IPS DF 19.7 (cell line): ENCODE measurements around the gene PANX2.

Experiments
- DNase-seq: peaks from one replicate; pipeline ENCODE4 v3.0.0-alpha.2; 2013; ENCODE audit warnings: low read depth, low spot score

The PANX2 gene

GRCh38 chr22:50211147-50211546 lies 40.6 kb downstream of the PANX2 start:
- DNase-seq: no peak

GRCh38 chr22:50213263-50213662 lies 42.7 kb downstream of the PANX2 start:
- no peak for DNase-seq

- DNase-seq: no peak
Measured at GRCh38 chr22:50215297-50216054, 44.9 kb downstream of the PANX2 start.

- no peak for DNase-seq
Measured at GRCh38 chr22:50216055-50216683, 45.6 kb downstream of the PANX2 start.

GRCh38 chr22:50216684-50217520 lies 46.4 kb downstream of the PANX2 start:
- no peak for DNase-seq

DNA sequence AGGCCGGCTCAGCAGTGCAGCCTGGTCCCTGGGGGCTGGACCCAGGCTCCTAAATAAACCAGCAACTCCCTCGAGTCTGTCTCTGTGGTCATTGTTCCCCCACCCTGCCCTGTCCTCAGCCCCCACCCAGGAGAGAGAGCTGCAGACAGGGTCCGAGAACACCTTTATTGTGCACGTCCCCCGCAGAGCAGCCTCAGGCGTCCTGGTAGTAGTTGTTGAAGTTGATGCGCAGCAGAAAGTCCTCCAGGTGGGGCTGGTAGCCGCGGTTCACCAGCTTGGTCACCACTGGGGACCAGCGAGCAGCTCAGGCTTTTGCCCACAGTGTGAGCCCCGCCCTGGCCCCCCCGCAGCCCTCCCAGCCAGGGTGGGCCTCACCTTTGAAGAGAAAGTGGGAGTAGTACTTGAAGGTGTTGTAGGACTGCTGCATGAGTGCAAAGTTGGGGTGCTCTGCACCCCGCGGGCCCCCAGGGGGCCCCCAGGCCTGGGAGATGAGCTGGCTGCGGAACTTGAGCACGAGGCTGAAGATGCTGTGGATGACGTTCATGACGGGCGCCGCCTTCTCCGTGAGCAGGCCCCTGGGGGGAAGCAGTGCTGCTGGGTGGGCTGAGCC lies 47.1 kb downstream of the PANX2 start:
- no peak for DNase-seq

DNA sequence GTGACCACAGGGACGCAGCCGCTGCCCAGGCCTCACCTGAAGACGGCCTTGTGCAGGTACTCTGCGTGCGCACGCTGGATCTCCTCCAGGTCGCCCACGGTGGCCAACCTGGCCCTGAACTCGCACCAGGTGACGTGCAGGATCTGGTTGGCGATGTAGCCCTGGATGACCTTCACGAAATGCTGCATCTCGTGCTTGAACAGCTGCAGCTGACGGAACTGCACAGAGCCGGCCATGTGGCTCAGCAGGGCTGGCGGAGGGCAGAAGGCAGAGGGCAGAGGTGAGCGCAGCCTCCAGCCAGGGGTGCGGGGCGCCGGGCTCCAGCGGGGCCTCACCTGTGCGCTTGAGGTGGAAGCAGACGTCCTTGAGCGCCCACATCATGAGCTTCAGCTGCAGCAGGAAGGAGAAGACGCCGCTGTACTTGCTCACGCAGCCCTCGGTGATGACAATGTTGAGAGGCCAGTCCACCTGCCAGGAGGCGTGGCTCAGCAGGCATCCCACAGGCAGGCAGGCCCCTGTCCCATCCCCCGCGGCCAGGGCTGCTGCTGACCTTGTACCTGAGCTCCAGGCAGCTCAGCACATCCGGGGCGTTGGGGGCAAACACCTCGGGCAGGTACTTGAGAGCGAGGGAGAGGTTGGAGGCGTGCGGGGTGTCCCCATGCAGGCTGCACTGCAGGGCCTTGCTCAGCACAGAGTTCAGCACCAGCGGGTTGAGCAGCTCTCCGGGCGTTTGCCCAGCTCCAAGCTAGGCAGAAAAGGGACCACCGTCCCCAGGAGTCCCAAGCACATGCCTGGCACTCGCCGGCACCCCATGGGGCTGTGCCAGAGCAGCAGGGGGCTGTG lies 47.8 kb downstream of the PANX2 start:
- no peak for DNase-seq

GRCh38 chr22:50218996-50219727 lies 48.6 kb downstream of the PANX2 start:
- no peak for DNase-seq

DNA sequence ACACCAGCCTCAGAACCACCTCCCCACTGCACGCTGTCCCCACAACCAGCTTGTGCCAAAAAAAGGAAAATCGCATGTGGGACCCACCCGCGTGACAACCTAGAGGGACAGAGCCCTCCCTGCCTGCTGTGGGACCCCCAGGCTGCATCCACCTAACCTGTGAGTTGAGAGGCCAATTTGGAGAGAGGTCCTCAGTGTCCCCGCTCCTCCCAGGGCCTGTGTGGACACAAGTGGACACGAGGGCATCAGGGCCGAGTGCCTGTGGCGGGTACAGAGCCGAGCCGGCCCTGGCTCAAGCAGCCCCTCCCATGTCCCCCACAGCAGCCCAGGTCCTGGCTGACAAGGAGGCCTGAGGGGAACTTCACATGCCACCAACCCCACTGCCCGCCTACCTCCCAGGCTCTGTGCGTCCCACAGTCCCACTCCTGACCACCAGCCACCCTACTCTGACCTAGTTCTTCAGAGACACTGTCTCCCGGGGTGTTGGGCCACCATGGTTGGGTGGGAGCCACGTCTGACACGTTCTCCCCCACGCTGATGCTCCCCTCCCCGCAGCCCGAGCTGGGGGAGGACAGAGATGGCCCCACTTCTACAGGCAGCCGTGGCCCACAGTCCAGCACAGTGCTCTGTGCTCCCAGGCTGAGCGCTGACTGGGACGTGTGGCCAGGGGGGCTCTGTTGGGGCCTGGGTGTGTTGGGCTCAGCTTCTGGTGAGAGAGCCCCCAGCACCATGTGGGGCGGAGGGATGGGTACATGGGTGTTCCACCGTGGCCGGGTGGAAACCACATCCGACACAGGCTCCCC lies 49.5 kb downstream of the PANX2 start:
- DNase-seq: no peak

- DNase-seq: no peak
Measured at GRCh38 chr22:50220603-50221409, 50.3 kb downstream of the PANX2 start.

GRCh38 chr22:50221410-50222300 lies 51.1 kb downstream of the PANX2 start:
- DNase-seq: no peak

GRCh38 chr22:50222508-50222907 lies 52.0 kb downstream of the PANX2 start:
- DNase-seq: no peak

DNA sequence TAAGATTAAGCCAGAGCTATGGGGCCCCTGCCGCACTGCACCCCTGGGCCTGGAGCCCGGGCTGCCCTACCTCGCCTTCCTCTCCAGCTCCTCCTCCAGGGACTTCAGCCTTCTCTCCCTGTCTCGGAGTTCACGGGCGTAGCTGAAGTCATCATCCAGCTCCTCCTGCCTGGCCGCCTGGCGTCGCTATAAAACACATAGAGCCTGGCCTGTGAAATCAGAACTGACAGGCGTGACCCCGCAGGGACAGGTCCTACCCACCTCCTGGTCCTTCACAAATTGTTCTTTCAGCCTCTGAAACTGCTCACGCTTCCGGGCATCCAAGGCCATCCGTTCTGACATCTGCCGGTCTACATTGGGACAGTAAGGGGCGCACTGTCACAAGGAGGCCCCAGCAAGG lies 53.5 kb downstream of the PANX2 start:
- DNase-seq: no peak

DNA sequence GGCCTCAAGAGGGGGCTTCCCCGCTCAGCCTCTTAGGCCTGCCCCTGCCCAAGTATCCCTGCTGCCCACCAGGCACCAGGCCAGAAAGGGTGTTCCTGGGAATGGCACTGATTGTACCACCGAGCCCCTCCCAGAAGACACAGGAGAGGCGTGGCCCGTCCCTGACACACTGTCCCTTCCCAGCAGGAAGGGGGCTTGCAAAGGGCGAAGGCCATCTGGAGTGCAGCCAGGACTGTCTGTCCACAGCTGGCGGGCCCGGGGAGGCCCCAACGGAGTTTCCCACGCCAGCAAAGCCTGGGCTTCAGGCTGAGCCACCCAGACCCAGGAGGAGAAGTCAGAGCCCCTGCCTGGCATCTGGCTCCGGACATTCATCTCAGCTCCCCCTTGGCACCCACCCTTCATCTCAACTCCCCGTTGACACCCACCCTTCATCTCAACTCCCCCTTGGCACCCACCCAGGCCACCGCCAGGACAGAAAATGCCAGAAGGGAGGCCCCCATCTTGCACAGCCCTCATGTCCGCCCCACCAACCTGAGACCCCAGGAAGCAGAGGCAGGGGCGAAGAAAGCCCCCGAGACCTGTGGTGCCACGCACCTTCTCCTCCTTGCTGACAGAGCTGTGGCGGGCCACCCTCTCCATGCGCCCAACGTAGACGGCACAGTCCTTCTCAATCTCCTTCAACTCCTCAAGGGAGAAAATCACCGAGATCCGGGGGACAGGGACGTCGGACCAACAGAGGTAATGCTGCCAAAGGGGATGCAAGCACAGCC lies 54.9 kb downstream of the PANX2 start:
- no peak for DNase-seq

- DNase-seq: no peak
Measured at GRCh38 chr22:50226063-50226874, 55.7 kb downstream of the PANX2 start.

DNA sequence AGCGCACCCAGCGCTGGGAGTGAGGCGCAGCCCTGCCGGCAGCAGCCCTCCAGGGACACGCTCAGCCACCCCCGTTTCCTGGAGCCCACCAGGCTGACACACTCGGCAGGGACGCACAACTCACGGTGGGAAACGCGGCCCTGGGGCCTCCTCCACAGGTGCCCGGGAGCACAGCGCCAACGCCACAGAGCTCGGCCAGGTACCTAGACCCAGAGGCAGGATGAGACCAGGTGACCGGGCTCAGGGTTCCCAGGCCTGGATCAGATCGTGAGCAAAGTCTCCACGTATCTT lies 56.3 kb downstream of the PANX2 start:
- DNase-seq: no peak
